Activated CD4-positive, alpha-beta T cell treated with anti-CD3 and anti-CD28 coated beads, Interleukin-2, amount 10 ng/mL, durations not matched to agents 7 days and 5 days (primary cell): Measurements from ENCODE around the gene TAGLN. TPM values are rescaled to one million over a fixed set of nuclear protein-coding genes. Genes with fewer than 3 reads are reported as not detected.

Experiments used
- total RNA-seq, 2 experiments: library from RNA; stranded (reverse); gene quantifications; one replicate each; pipeline ENCODE4 v1.2.3, GENCODE V29; 2021

Gene TAGLN
- total RNA-seq, 2 experiments from 2014 or later = 2.0 to 3.1 TPM

Other genes starting within 250 kb of the TAGLN start
- 10 to 100 TPM; 37.5 to 39.6 TPM for gene SIK3, start 100.9 kb upstream of the TAGLN start, total RNA-seq
- gene PAFAH1B2, start 55.1 kb upstream of the TAGLN start, total RNA-seq = 10 to 100 TPM; 48.4 to 52.1 TPM
- 10 to 100 TPM; 28.6 to 30.9 TPM for gene SIDT2, start 20.6 kb upstream of the TAGLN start, total RNA-seq
- 100 to 1,000 TPM; 187 to 224 TPM for gene PCSK7, start 32.7 kb downstream of the TAGLN start, total RNA-seq
- gene RNF214, start 33.3 kb downstream of the TAGLN start, total RNA-seq = 10 to 100 TPM; 22.2 to 23.8 TPM
- gene BACE1-AS, start 92.0 kb downstream of the TAGLN start, total RNA-seq = 1 to 10 TPM; 5.6 to 6.1 TPM
- under 1 TPM; 0.25 to 0.48 TPM for gene BACE1, start 116.9 kb downstream of the TAGLN start, total RNA-seq
- gene CEP164, start 128.5 kb downstream of the TAGLN start, total RNA-seq = 10 to 100 TPM; 36.0 to 44.2 TPM